ENCODE data around the gene TAF10.

The TAF10 gene

DNA sequence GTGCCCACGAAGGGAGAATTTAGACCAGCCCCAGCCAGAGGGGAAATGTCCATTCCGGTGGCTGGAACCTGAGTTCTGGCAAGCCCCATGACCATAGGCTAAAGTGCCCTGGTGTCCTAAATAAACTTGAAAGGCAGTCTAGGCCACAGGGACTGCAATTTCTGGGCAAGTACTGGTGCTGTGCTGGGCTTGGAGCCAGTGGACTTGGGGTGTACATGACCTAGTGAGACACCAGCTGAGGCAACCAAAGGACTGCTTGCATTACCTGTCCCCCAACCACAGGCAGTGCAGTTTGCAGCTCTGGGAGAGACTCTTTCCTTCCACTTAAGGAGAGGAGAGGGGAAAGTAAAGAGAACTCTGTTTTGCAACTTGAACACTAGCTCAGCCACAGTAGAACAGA is 32.3 kb downstream of the TAF10 start:
- TF ChIP-seq POLR2AphosphoS5 (IDR thresholded peaks at IDR 0.05; ENCODE audit: low read depth): no peak
- TF ChIP-seq, protein P1, sequence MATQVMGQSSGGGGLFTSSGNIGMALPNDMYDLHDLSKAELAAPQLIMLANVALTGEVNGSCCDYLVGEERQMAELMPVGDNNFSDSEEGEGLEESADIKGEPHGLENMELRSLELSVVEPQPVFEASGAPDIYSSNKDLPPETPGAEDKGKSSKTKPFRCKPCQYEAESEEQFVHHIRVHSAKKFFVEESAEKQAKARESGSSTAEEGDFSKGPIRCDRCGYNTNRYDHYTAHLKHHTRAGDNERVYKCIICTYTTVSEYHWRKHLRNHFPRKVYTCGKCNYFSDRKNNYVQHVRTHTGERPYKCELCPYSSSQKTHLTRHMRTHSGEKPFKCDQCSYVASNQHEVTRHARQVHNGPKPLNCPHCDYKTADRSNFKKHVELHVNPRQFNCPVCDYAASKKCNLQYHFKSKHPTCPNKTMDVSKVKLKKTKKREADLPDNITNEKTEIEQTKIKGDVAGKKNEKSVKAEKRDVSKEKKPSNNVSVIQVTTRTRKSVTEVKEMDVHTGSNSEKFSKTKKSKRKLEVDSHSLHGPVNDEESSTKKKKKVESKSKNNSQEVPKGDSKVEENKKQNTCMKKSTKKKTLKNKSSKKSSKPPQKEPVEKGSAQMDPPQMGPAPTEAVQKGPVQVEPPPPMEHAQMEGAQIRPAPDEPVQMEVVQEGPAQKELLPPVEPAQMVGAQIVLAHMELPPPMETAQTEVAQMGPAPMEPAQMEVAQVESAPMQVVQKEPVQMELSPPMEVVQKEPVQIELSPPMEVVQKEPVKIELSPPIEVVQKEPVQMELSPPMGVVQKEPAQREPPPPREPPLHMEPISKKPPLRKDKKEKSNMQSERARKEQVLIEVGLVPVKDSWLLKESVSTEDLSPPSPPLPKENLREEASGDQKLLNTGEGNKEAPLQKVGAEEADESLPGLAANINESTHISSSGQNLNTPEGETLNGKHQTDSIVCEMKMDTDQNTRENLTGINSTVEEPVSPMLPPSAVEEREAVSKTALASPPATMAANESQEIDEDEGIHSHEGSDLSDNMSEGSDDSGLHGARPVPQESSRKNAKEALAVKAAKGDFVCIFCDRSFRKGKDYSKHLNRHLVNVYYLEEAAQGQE (IDR thresholded peaks at IDR 0.05; ENCODE audit: insufficient replicate concordance, low read depth): no peak
- TF ChIP-seq SPI1 (IDR thresholded peaks at IDR 0.05; ENCODE audit: borderline replicate concordance, low read depth): no peak
- TF ChIP-seq, protein P2, sequence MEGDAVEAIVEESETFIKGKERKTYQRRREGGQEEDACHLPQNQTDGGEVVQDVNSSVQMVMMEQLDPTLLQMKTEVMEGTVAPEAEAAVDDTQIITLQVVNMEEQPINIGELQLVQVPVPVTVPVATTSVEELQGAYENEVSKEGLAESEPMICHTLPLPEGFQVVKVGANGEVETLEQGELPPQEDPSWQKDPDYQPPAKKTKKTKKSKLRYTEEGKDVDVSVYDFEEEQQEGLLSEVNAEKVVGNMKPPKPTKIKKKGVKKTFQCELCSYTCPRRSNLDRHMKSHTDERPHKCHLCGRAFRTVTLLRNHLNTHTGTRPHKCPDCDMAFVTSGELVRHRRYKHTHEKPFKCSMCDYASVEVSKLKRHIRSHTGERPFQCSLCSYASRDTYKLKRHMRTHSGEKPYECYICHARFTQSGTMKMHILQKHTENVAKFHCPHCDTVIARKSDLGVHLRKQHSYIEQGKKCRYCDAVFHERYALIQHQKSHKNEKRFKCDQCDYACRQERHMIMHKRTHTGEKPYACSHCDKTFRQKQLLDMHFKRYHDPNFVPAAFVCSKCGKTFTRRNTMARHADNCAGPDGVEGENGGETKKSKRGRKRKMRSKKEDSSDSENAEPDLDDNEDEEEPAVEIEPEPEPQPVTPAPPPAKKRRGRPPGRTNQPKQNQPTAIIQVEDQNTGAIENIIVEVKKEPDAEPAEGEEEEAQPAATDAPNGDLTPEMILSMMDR (IDR thresholded peaks at IDR 0.05; ENCODE audit: insufficient read depth, low read length): no peak
- TF ChIP-seq GABPA (IDR thresholded peaks at IDR 0.05; ENCODE audit: low read depth): no peak
- Histone ChIP-seq H3K4me3 (replicated peaks; ENCODE audit: insufficient read depth, low read length) (no peak overlapping the region), H3K27me3 (ENCODE audit: insufficient read depth, poor library complexity, severe bottlenecking) (no peaks in the 10 kb centered on the region), H3K27ac (replicated peaks) (no peak overlapping the region)
- DNase-seq (ENCODE audit: low read depth in 1 of 2, low spot score in 1 of 2): no peak

DNA sequence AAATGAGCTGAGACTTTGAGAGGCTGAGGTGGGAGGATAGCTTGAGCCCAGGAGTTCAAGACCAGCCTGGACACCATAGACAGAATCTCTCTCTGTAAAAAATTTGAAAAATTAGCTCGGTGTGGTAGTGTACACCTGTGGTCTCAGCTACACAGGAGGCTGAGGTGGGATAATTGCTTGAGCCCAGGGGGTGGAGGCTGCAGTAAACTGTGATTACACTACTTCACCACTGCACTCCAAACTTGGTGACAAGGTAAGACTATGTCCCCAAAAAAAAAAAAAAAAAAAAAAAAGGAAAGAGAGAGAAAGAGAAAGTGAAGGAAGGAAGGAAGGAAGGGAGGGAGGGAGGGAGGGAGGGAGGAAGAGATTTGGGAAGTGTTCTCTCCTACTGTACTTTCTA is 33.9 kb downstream of the TAF10 start:
- no peaks in the 10 kb centered on the region for H3K27me3 ChIP-seq (ENCODE audit: insufficient read depth, poor library complexity, severe bottlenecking)
- no peak overlapping the region for H3K4me3 ChIP-seq (replicated peaks; ENCODE audit: insufficient read depth, low read length)
- no peak for DNase-seq (ENCODE audit: low read depth in 1 of 2, low spot score in 1 of 2)
- H3K27ac ChIP-seq (replicated peaks): no peak overlapping the region
- TF ChIP-seq POLR2AphosphoS5 (IDR thresholded peaks at IDR 0.05; ENCODE audit: low read depth): no peak
- no peak for TF ChIP-seq SPI1 (IDR thresholded peaks at IDR 0.05; ENCODE audit: borderline replicate concordance, low read depth)
- TF ChIP-seq, protein P1 (IDR thresholded peaks at IDR 0.05; ENCODE audit: insufficient replicate concordance, low read depth): no peak
- TF ChIP-seq, protein P2 (IDR thresholded peaks at IDR 0.05; ENCODE audit: insufficient read depth, low read length): no peak

DNA sequence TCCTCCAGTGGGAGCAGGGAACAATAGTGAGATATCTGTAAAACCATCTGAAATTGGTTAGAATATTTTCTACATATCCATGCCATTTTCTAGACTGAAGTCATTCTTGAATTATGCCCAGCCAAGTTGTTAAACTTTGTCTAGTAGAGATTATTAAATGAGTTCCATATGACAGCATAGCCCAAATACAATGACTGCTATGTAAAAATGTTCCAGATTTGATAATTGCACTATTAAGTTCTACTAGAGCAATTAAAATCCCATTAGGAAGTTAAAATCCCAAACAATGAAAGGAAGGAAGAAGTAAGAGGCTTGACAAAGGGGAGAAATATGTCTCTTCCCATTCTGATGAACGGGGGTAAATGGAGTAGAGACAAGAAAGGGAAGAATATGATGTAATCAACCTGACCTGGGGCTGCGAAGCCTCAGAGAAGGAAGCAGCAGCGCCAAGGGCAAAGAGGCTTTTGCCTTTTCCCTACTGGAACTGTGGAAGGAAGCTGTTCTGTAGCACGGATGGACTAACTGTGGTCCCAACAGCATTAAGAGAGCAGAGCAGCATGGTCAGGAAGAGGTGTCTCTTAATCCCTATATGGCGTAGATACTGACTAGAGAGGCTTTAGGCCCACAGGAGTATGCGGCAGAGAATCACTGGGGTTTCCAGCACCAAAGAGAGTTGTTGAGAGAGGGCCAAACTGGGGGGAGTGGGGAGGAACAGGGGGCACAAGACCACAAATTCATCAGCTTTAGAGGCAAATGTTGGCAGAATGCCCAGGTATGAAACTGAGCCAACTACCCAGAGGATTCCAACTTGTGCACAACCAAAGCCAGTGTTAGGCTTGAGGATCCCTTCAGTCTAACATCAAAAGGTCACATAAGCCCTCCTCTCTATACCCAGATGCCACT is 35.3 kb downstream of the TAF10 start:
- no peaks in the 10 kb centered on the region for H3K27me3 ChIP-seq (ENCODE audit: insufficient read depth, poor library complexity, severe bottlenecking)
- no peak overlapping the region for H3K4me3 ChIP-seq (replicated peaks; ENCODE audit: insufficient read depth, low read length)
- TF ChIP-seq, protein P2 (IDR thresholded peaks at IDR 0.05; ENCODE audit: insufficient read depth, low read length): no peak
- no peak for TF ChIP-seq POLR2AphosphoS5 (IDR thresholded peaks at IDR 0.05; ENCODE audit: low read depth)
- TF ChIP-seq, protein P1 (IDR thresholded peaks at IDR 0.05; ENCODE audit: insufficient replicate concordance, low read depth): no peak
- no peak for TF ChIP-seq GABPA (IDR thresholded peaks at IDR 0.05; ENCODE audit: low read depth)
- no peak for TF ChIP-seq SPI1 (IDR thresholded peaks at IDR 0.05; ENCODE audit: borderline replicate concordance, low read depth)
- H3K27ac ChIP-seq (replicated peaks): no peak overlapping the region
- DNase-seq (ENCODE audit: low read depth in 1 of 2, low spot score in 1 of 2): peak; percentile 17 to 45
